ENCODE measurements around the gene CATSPER1. TPM values are rescaled to one million over a fixed set of nuclear protein-coding genes. Genes with fewer than 3 reads are reported as not detected.

CATSPER1 gene
- total and polyA plus RNA-seq, 12 donors: 0.17 to 1.1 TPM; not detected in 10

- intact Hi-C loops (cut with DNase I): no loop called here
- no peak for ATAC-seq
- DNase-seq: no peak
- H3K4me1 ChIP-seq: peaks cover 0 to 15% (median 0%) of the 10 kb centered on the region in 9 donors
- H3K36me3 ChIP-seq: peaks cover 4 to 100% (median 89%) of the 10 kb centered on the region in 9 donors
- H3K4me3 ChIP-seq: no peak overlapping the region
- peaks cover 0 to 3% (median 0%) of the 10 kb centered on the region in 11 donors for H3K9me3 ChIP-seq
- H3K27me3 ChIP-seq: no peaks in the 10 kb centered on the region
- no peak for TF ChIP-seq CTCF (IDR thresholded peaks at IDR 0.05)
- WGBS, 2 donors: 93 to 95% methylated on average over 2 of the region's 2 CpGs
- no peak overlapping the region for H3K27ac ChIP-seq
These were observed 36.1 kb upstream of the CATSPER1 start for GRCh38 chr11:66062408-66062807.

GRCh38 chr11:66061268-66061667 is 35.0 kb upstream of the CATSPER1 start:
- ATAC-seq (no peak), DNase-seq (no peak)
- WGBS, 2 donors: 78 to 79% methylated on average over 6 of the region's 6 CpGs
- intact Hi-C loops (cut with DNase I): no loop called here
- H3K27me3 ChIP-seq: no peaks in the 10 kb centered on the region
- no peak overlapping the region for H3K4me3 ChIP-seq
- H3K4me1 ChIP-seq: peaks cover 0 to 6% (median 0%) of the 10 kb centered on the region in 9 donors
- no peak overlapping the region for H3K27ac ChIP-seq
- H3K9me3 ChIP-seq: peaks cover 0 to 3% (median 0%) of the 10 kb centered on the region in 11 donors
- H3K36me3 ChIP-seq: peaks cover 4 to 100% (median 88%) of the 10 kb centered on the region in 9 donors
- no peak for TF ChIP-seq CTCF (IDR thresholded peaks at IDR 0.05)

- Histone ChIP-seq H3K4me3 (no peak overlapping the region), H3K27ac (no peak overlapping the region), H3K36me3 (peaks cover 4 to 100% (median 88%) of the 10 kb centered on the region in 9 donors), H3K9me3 (peaks cover 0 to 2% (median 0%) of the 10 kb centered on the region in 11 donors), H3K27me3 (no peaks in the 10 kb centered on the region), H3K4me1 (peaks cover 0 to under 1% (median 0%) of the 10 kb centered on the region in 9 donors)
- DNase-seq (no peak), ATAC-seq (no peak)
- TF ChIP-seq CTCF (IDR thresholded peaks at IDR 0.05): no peak
- intact Hi-C loops (cut with DNase I): no loop called here
- WGBS, 2 donors: 79 to 80% methylated on average over 8 of the region's 8 CpGs
These were observed 33.8 kb upstream of the CATSPER1 start for GRCh38 chr11:66059966-66060680.

- no peak for DNase-seq
- Histone ChIP-seq H3K9me3 (no peaks in the 10 kb centered on the region), H3K27me3 (no peaks in the 10 kb centered on the region), H3K4me1 (peaks cover 4 to 25% (median 17%) of the 10 kb centered on the region in 9 donors), H3K36me3 (peaks cover 0 to 84% (median 59%) of the 10 kb centered on the region in 9 donors), H3K27ac (no peak overlapping the region), H3K4me3 (no peak overlapping the region)
- intact Hi-C loops (cut with DNase I): no loop called here
- no peak for ATAC-seq
- 37 to 39% methylated on average over 7 of the region's 7 CpGs for WGBS, 2 donors
- no peak for TF ChIP-seq CTCF (IDR thresholded peaks at IDR 0.05)
These were observed 30.2 kb upstream of the CATSPER1 start for GRCh38 chr11:66056501-66056900.

Data from heart right ventricle (tissue), 16 donors.